K562 treated with DMSO at 1 percent for 4 hours (cell line): Measurements from ENCODE around the gene SLC51B. TPM values are rescaled to one million over a fixed set of nuclear protein-coding genes. Genes with fewer than 3 reads are reported as not detected.

Experiments used
- total RNA-seq: library from RNA; unstranded; fragments of 300-600 nt; gene quantifications from 2 replicates; pipeline ENCODE4 v1.2.3, GENCODE V29; 2022; ENCODE audit not compliant: insufficient read depth

Gene SLC51B
- total RNA-seq: not detected in 2 replicates

GRCh38 chr15:65044724-65045481 is at the start of gene SLC51B:
SLC51B (plus strand) TSS chr15:65045387; CDS start chr15:65050005, 4,618 bp downstream.

GRCh38 chr15:65028921-65029735 is 16.1 kb upstream of the SLC51B start, which contains the start of gene MTFMT:
MTFMT (minus strand) TSS chr15:65029639; CDS start chr15:65029613, 26 bp downstream.

GRCh38 chr15:65067645-65068402 is 22.6 kb downstream of the SLC51B start, which contains the start of gene RASL12:
RASL12 (minus strand) TSS chr15:65067991; CDS start chr15:65067835, 156 bp downstream.

GRCh38 chr15:65076486-65077290 is 31.5 kb downstream of the SLC51B start, which contains the start of gene KBTBD13:
KBTBD13 (plus strand) TSS chr15:65076746; CDS start chr15:65076816, 70 bp downstream.

Other genes with a start within 250 kb of the SLC51B start
- 11.0 and 14.8 TPM in 2 replicates for gene PIF1, start 219.7 kb upstream of the SLC51B start, total RNA-seq
- gene PLEKHO2, start 203.5 kb upstream of the SLC51B start, total RNA-seq: 7.4 and 10.3 TPM in 2 replicates
- gene ANKDD1A, start 133.5 kb upstream of the SLC51B start, total RNA-seq: 0.71 TPM in 1 of 2 replicates, not detected in the other
- gene SPG21, start 55.5 kb upstream of the SLC51B start, total RNA-seq: 48.1 and 55.1 TPM in 2 replicates
- gene MTFMT, start 15.7 kb upstream of the SLC51B start, total RNA-seq: 8.4 and 8.5 TPM in 2 replicates
- gene RASL12, start 22.6 kb downstream of the SLC51B start, total RNA-seq: not detected in 2 replicates
- gene KBTBD13, start 31.4 kb downstream of the SLC51B start, total RNA-seq: not detected in 2 replicates
- 1.8 and 2.2 TPM in 2 replicates for gene UBAP1L, start 69.8 kb downstream of the SLC51B start, total RNA-seq
- gene PDCD7, start 88.4 kb downstream of the SLC51B start, total RNA-seq: 25.5 and 30.9 TPM in 2 replicates
- 26.2 and 32.6 TPM in 2 replicates for gene CLPX, start 140.0 kb downstream of the SLC51B start, total RNA-seq
- not detected in 2 replicates for gene CILP, start 166.1 kb downstream of the SLC51B start, total RNA-seq
- 12.1 and 14.5 TPM in 2 replicates for gene PARP16, start 241.5 kb downstream of the SLC51B start, total RNA-seq